OCI-LY7 (cell line): ENCODE data around the gene TAAR1.

Experiments
- EZH2phosphoT487 ChIP-seq: fragments of 200-600 bp; sonication (generic); IDR thresholded peaks from 2 replicates; pipeline ENCODE4 v1.6.1; 2018; ENCODE audit warnings: low read depth, borderline replicate concordance, mild to moderate bottlenecking, mixed run types, antibody characterized with exemption, low read length, moderate library complexity, mixed read lengths
- TF ChIP-seq, protein P1 (sequence below): fragments of 200-600 bp; sonication (generic); conservative IDR thresholded peaks from 2 replicates; pipeline ENCODE4 v1.5.1; 2014; ENCODE audit warnings: mild to moderate bottlenecking, antibody characterized with exemption, low read length, moderate library complexity, mixed read lengths

DNA sequence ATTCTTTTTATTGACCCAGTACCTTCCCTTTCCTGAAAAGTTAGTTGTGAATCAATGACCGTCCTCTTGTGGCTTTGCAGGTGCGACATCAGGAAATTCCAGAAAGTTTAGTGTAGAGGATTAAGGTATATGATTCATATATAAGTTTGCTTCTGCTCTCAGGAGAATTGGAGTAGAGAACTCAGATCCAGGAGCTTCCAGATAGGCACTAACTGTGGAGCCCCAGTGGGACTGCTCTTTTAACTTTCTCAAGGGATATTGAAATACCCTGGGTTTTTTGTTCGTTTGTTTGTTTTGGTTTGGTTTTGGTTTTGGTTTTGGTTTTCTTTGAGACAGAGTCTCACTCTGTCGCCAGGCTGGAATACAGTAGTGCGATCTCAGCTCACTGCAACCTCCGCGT, 44.4 kb downstream of the TAAR1 start:
- TF ChIP-seq, protein P1, sequence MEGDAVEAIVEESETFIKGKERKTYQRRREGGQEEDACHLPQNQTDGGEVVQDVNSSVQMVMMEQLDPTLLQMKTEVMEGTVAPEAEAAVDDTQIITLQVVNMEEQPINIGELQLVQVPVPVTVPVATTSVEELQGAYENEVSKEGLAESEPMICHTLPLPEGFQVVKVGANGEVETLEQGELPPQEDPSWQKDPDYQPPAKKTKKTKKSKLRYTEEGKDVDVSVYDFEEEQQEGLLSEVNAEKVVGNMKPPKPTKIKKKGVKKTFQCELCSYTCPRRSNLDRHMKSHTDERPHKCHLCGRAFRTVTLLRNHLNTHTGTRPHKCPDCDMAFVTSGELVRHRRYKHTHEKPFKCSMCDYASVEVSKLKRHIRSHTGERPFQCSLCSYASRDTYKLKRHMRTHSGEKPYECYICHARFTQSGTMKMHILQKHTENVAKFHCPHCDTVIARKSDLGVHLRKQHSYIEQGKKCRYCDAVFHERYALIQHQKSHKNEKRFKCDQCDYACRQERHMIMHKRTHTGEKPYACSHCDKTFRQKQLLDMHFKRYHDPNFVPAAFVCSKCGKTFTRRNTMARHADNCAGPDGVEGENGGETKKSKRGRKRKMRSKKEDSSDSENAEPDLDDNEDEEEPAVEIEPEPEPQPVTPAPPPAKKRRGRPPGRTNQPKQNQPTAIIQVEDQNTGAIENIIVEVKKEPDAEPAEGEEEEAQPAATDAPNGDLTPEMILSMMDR: no peak
- no peak for TF ChIP-seq EZH2phosphoT487
